Embryonic facial prominence (tissue), 1 donor: ENCODE measurements around the gene CHMP1B.
"Not testable (repeated sequence)": the region's sequence is repeated elsewhere in the genome, so short reads cannot be mapped to it uniquely, and the experiment has no call there.

Source experiments
- DNase-seq: peaks from one replicate; pipeline ENCODE4 v3.0.0-alpha.2; 2016; ENCODE audit errors: extremely low spot score

The CHMP1B gene

DNA sequence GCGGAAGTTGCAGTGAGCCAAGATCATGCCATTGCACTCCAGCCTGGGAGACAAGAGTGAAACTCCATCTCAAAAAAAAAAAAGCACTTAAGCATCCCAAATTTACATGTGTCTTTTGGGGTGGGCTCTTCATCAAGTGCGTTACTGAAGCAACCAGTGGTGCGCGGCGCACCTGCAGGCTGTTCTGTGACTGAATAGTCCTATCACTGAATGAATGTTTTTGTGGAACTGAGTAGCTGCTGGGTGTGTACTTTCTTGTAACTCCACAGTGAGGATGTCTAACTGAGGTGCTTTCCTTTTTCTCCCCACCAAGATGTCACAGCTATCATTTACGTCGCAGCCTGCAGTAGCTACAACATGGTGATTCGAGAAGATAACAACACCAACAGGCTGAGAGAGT is 17.0 kb downstream of the CHMP1B start:
- no peak for DNase-seq

- no peak for DNase-seq
These were observed 20.3 kb downstream of the CHMP1B start for GRCh38 chr18:11871501-11871900.

DNA sequence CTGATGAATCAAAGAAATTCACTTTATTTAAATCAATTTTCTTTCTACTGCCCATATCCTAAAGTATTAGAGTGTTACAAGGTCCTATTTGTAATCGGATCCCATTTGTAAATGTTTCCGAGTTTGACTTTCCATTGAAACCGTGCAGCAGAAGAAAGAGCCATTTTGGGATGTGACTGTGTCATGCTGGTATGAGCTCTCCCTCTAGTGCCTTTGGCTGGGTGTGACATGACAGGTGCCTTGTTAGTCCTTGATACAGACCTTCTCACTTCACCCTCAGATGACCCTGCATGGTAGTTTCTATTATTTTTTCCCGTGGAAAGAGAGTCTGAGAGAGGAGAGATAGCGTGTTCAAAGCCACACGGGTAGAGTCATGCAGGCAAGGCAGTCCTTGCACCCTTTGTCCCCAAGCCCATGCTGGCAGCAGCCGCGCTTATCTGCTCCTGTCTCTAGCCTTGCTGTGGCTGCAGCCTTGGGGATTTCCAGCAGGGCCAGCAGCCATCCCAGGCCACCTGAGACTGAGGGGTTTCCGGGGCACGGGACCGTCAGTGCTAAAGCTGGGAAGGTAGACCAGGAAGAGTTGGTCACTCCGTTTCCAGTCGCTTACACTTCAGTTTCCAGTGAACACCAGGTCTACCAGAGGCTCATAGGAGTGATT is 21.4 kb downstream of the CHMP1B start:
- DNase-seq: no peak

DNA sequence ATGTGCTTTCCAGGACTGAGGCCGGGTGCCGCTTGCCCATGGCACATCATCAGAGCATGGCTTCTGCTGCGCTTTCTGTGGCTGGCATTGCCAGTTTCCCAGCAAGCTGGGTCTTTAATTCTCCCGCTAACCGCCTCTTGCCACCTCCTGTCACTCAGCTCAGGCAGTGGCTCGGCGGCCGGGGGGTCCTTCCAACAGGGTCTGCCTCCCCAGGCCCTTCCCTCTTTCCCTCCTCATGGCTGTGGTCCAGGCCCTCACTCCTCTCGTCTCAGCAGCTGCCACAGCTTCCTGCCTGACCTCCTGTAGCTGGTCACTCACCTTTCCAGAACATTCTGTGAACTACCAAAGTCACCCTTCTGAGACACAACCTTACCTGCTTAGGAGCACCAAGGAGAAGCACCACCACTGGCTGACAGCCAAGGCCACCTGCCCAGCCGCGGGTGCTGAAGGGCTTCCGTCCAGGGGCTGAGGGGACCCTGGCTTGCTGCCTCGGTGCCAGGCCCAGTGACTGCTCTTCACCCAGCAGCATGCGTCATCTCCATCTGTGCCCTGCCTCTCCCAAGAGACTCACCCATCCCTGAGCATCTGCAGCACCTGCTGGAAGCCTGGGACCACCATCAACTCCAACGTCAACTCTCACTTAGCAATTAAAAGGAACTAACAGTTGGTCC is 22.6 kb downstream of the CHMP1B start:
- no peak for DNase-seq

DNA sequence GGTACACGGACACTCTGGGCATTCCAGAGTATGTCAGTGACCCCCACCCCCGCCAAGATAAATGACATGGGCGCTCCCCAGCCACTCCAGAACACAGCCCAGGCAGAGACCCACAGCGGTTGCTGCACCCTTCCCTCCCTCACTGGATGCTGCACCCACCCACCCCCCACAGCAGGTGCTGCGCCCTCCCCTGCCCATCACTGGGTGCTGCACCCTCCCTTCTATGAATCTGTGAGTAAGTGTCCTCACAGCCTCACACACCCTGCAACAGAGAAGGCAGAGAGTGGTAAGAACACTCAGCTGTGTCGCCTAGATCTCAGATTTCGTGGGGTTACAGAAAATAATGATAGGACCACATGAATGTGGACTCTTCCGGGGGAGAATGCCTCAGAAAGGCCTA is 23.5 kb downstream of the CHMP1B start:
- DNase-seq: no peak

- DNase-seq: no peak
These were observed 26.4 kb downstream of the CHMP1B start for GRCh38 chr18:11877497-11878135.

- no peak for DNase-seq
These were observed 29.5 kb downstream of the CHMP1B start for GRCh38 chr18:11880586-11881304.

DNA sequence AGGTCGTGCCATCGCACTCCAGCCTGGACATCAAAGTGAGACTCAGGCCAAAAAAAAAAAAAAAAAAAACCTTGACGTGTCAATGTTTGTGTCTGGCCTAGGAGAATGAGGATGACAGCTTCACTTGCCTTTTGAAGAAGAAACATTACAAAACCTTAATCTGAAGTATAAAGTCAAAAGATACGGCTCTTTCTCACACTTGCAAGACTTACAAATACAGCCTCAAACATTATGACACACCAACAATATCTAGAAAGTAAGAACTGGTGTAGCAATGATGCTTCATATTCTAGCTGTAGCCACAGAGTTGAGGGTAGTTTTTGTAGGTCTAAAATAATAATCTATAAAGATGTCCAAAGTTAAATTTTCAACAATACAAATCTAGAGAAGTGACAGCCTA is 31.4 kb downstream of the CHMP1B start:
- DNase-seq: no peak

- no peak for DNase-seq
These were observed 31.9 kb downstream of the CHMP1B start for GRCh38 chr18:11883153-11883552.

DNA sequence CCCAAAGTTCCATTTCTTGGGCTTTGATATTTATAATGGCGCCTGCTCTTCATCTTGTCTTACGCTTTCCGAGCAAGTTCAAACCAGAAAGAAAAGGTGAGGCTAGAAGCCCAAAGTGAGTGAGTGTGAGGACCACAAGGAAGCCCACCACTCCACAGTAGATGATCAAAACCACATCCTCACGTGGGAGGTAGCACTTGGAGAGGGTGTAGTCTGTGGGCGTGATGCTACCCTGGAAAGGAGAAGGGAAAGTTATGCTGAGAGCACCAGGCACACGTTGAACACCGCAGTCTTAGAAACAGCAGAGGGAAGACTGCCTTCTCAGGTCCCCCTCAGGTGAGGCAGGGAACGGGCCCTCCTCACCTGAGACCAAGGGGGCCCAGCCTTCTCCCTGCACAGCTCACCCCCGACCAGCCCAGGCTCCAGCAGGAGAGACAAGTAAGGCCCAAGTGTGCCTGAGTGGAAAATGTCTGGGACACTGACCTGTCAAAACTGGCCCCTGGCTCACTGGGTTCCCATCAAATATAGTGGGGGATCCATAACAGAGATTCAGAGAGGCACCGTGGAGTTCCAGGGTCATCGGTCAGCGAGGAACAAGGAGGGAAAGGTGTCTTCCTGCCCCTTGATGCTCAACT is 33.3 kb downstream of the CHMP1B start:
- no peak for DNase-seq

DNA sequence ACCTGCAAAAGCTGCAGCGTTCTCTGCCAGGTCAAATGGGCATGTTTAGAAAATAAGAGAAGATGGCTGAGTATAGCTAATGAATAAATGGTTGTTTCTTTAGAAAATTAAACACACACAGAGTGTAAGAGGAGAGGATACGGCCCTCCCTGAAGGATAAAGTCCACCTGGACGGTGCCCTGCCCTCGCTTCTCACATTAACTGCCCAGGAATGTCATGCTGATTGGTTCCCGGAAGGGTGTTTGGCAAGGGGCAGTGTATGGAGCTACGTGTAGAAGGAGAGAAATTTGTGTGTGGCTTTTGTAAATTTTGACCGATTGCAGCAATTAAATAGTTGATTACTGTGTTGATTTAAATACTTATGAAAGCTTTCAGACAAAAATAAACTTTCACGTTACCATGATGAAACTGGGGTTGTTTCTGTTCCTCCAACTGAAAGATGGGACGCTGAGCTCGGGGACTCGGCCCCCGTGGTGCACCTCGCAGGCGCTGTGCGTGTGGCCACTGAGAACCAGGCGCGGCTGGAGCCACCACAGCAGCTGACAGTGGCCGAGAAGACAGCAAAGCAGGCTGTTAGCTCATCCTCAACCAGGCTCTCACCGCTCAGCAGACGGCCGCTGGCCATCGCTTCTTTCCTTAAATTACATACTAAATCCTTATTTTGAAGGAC is 34.2 kb downstream of the CHMP1B start:
- DNase-seq: no peak

DNA sequence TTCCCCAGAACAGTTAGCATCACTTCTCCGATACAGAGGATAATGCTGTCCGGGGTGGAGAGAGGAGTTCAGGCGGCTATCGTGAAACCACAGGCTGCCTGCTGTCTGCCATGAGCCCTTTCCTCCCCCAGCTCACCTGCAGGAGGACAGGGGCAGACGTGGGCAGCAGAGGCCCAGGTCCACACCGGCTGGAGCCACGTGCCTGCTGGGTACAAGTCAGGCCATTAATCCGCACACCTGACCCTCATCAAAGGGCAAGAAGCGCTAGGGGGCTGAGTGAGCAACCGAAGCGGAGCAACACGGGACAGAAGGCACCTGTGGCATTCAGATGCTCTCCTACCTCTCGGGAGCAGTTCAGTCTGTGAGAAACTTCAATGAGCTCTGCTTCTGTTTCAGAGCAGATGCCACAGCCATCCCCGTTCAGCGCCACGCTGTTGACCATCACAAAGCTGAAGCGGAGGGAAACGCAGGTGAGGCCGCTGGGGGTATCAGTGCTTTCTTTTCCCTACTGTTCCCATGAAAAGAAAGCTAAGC is 35.4 kb downstream of the CHMP1B start:
- DNase-seq: no peak

GRCh38 chr18:11887328-11888128 is 36.3 kb downstream of the CHMP1B start:
- no peak for DNase-seq

- no peak for DNase-seq
These were observed 37.5 kb downstream of the CHMP1B start for GRCh38 chr18:11888726-11889125.

DNA sequence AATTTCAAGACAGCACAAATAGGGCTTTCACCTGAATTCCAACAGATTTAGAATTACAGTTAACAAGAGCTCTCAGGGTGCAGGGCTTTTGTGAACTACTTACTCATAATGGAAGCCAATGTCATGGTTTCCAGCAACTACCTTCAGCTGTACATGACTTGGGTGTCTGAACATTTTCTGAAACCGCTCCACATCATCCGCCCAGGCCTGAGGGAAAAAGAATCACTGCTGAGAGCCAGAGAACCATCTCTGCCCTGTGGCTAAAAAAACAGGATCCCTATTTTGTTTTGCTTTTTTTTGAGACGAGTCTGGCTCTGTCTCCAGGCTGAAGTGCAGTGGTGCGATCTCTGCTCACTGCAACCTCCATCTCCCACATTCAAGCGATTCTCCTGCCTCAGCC is 38.1 kb downstream of the CHMP1B start:
- no peak for DNase-seq

DNA sequence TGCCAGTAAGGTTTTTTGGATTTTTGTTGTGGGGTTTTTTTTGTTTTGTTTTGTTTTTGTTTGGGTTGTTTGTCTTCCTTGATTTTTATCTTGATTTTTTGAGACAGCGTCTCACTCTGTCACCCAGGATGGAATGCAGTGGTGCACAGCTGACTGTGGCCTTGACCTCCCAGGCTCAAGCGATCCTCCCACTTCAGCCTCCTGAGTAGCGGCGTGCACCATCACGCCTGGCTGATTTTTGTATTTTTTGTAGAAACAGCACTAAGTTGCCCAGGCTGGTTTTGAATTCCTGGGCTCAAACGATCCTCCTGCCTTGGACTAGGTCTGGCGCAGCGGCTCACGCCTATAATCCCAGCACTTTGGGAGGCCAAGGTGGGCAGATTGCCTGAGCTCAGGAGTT is 40.5 kb downstream of the CHMP1B start:
- DNase-seq: no peak

DNA sequence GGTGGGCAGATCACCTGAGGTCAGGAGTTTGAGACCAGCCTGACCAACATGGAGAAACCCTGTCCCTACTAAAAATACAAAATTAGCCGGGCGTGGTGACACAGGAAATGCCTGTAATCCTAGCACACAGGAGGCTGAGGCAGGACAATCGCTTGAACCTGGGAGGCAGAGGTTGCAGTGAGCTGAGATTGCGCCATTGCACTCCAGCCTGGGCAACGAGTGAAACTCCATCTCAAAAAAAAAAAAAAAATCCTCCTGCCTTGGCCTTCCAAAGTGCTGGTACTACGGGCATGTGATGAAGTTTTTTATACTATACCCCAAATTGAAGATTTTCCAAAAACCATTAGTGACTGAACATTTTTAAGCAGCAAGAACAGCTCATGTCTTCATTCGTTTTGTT is 41.2 kb downstream of the CHMP1B start:
- DNase-seq: not testable (repeated sequence)

DNA sequence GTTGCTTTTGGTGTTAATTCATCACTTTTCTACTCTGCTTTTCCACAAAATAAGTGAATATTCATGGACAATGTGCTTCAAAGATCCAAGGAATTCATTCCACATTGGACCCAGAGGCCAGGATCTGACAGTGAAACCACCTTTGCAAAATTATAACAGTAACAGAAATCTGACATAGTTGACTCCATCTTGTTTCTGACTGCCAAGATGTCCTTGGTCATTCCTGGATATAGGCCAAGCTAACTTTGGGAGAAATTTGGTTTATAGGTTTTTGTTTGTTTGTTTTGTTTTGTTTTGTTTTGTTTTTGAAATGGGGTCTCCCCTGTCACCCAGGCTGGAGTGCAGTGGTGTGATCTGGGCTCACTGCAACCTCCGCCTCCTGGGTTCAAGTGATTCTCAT is 46.6 kb downstream of the CHMP1B start:
- DNase-seq: no peak

DNA sequence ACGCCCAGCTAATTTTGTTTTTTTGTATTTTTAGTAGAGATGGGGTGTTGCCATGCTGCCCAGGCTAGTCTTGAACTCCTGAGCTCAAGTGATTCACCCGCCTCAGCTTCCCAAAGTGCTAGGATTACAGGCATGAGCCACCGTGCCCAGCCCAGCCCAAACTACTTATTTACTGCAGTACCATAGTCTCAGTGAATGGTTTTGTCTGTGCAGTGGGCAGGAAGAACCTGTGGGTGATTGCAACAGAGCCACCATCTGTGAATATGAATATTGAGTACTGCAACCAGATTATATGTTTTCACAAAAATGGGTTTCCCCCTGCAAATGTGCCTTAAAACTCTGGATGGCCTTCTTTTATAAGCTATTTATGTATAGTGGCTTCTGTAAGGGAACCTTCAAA is 47.9 kb downstream of the CHMP1B start:
- no peak for DNase-seq

GRCh38 chr18:11901826-11902438 is 50.7 kb downstream of the CHMP1B start:
- no peak for DNase-seq
